HG03571 (cell line): ENCODE data around the gene LPIN2.
A peak's percentile ranks its signal among the peaks of the same experiment; 100 is the strongest.
"Not testable (repeated sequence)": the region's sequence is repeated elsewhere in the genome, so short reads cannot be mapped to it uniquely, and the experiment has no call there.

Experiments used
- ATAC-seq: cut with Tn5 transposase; IDR thresholded peaks from one replicate; pipeline ENCODE4 v1.9.1; 2021; ENCODE audit not compliant: unreplicated experiment

Gene LPIN2

DNA sequence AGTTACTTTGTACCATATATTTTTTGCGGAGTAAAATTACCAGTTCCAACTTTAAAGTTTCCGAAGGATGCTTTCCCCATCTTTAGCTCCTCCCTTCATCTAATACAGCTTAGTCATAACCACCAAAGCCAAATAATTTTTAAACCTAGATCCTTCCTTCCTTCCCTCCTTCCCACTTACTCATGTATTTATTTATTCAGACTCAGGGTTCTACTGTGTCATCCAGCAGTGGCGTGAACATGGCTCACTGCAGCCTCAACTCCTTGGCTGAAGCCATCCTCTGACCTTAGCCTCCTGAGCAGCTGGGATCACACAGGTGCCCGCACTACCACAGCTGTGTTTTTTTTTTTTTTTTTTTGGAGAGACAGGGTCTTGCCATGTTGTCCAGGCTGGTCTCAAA lies 4.4 kb downstream of the LPIN2 start:
- no peak for ATAC-seq

- no peak for ATAC-seq
Measured at GRCh38 chr18:3007491-3007890, 5.5 kb downstream of the LPIN2 start.

GRCh38 chr18:3005462-3005861 lies 7.5 kb downstream of the LPIN2 start:
- no peak for ATAC-seq

DNA sequence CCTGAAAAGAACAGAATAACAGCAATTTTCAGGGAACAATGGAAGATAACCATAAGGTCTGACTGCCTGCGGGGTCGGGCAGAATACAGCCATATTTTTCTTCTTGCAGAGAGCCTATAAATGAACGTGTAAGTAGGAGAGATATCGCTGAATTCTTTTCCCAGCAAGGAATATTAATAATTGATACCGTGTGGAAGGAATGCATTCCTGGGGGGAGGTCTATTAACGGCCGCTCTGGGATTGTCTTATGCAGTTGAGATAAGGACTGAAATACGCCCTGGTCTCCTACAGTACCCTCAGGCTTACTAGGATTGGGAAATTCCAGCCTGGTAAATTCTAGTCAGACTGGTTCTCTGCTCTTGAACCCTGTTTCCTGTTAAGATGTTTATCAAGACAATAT lies 9.2 kb downstream of the LPIN2 start:
- ATAC-seq = not testable (repeated sequence)

DNA sequence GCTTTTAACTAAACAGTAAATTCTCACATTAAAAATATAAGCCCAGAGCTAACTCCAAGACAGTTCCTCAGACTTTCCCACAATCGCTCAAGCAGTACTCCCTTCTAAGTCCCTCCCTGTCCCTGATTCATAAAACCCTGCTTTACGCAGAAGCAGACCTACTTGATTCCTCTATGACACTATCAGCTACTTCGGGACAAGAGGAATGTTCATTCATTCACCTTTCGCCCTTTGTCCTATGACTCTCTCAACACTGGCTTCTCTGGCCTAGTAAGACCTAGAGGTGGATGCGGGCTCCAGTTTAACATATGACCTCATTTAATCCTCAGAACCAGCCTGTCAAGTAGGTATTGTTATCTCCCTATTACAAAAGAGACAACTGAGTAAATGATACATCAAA lies 10.2 kb downstream of the LPIN2 start:
- ATAC-seq = no peak

DNA sequence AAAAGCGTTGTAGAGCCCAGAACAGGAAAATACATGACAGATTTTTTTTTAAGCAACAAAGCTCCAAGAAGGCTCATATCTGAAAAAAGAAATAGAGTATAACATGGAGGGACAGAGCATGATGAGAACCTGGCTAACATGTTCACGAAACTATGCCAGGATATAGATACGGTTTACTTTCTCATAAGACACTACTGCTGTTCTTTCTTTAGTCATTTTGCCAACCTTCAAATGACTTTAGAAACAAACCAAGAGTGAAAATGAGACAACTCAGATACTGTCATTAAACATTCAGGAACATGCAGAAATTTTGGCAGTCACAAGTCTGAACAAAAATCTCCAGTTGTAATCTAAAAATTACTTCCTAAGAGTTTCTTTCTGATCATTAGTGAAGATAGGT lies 14.3 kb downstream of the LPIN2 start:
- no peak for ATAC-seq

GRCh38 chr18:2997846-2998564 lies 14.9 kb downstream of the LPIN2 start:
- ATAC-seq = no peak

GRCh38 chr18:2997429-2997828 lies 15.5 kb downstream of the LPIN2 start:
- no peak for ATAC-seq

DNA sequence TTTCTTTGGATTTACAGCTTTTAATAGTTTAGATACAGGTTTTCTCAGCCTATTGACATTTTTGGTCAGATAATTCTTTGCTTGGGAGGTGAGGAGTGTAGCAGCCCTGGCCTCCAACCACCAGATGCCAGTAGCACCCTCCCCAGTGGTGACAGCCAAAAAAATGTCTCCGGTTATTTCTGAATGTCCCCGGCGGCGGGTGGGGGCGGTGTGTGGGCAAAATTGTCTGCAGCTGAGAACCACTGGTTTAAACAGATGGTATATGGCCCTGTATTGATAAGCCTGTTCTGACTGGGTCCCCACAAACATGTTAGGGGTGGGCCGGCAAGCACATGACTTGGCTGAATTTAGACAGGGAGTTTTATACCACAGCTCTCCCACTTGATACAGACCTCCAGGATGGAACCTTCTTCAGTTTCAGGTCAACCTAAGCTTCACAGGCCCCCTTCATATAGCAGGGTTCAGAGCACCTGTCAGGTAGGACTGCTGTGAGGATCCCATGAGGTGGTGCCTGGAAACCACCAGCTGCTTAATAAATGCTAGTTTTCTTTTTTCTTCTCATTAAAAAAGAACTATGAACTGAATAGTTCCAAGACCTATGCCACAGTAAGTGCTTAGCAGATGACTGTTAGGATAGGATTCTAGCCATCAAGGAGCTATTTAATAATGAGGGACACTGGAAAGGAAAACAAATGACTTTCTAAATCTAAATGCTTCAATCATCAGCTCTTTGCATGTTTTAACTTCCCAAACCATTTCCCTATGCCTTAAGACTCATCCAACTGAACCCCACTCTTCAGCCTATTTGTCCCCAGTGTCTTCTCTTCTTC lies 18.1 kb downstream of the LPIN2 start:
- peak; percentile 82 for ATAC-seq

GRCh38 chr18:2994020-2994589 lies 18.8 kb downstream of the LPIN2 start:
- no peak for ATAC-seq

GRCh38 chr18:2992995-2993877 lies 19.7 kb downstream of the LPIN2 start:
- no peak for ATAC-seq

DNA sequence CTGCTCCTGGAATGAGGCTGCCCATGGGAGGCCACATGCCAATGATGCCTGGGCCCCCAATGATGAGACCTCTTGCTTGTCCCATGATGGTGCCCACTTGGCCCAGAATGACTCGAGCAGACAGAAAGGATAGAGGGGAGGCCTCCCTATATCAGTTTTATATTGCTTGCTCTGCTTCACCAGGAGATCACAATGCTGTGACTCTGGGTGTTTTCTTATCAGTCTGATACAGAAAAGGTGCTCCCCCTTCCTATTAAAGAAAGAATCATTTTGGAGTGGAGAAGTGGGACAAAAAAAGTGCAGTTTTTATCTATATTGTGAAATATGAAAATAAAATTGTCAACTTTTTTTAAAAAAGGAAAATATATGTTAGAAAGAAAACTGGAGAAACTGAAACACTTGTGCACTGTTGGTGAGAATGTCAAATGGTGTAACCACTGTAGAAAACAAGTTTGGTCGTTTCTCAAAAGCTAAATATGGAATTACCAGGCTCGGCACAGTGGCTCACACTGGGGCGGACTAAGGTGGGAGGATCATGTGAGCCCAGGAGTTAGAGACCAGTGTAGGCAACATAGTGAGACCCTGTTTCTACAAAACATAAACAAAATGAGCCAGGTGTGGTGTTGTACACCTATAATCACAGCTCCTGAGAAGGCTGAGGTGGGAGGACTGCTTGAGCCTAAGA lies 21.8 kb downstream of the LPIN2 start:
- no peak for ATAC-seq

GRCh38 chr18:2987876-2988790 lies 24.8 kb downstream of the LPIN2 start:
- no peak for ATAC-seq

DNA sequence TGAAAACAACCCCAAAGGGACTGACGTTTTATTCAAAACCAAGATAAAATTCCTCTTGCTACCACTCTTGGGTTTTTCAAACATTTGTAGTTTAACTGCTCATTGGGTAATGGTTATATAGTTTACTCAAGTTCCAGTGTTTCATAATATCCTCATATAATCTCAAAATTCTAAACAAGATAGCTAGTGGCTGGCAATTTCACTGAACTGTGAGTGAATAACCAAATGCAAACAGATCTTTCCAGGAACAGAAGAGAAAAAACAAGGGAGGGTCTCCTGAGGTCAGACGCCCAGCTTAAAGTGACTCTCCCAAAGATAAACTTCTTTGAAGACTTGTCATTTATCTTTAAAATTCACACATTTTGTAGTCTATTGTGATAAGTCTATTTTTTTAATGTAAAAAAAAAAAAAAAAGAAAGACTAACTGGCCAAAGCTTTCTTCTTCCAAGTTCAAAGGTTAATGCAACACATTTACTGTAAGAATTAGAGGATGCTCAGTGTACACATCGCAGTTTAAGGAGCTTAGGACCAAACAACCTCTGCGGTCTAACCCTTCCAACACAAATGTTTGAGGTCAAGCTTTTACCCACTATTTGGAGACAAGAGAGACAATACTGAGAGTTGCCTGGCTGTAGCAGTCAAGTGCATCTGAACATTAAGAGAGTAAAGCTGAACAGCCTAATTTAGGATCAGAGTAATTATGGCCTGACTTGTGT lies 26.6 kb downstream of the LPIN2 start:
- no peak for ATAC-seq

- no peak for ATAC-seq
Measured at GRCh38 chr18:2985628-2986027, 27.3 kb downstream of the LPIN2 start.

DNA sequence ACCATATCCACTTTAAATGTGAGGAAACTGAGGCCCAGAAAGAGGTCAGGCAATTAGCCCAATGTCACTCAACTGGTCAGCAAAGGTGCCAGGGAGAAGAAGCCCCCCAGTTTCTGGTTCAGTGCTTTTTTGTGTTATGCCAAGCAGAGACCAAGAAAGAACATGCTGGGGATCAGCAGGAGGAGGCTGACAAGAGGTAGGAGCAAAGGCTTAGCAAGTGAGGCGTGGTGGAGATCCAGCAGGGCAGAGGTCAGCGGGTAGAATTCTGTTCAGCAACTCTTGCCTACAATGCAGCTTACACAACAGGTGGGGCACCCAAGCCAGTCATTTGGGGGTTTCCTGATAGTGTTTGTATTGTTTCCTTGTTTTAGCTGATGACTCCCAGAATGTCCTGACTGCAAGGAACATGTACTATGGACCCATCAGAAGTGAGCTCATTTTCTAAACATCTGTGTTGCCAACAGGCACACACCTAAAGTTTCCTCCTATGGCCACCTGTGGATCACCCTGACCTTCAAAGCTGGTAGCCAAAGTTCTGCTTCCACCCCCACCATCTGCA lies 28.2 kb downstream of the LPIN2 start:
- no peak for ATAC-seq

- ATAC-seq = no peak
Measured at GRCh38 chr18:2984091-2984490, 28.9 kb downstream of the LPIN2 start.

DNA sequence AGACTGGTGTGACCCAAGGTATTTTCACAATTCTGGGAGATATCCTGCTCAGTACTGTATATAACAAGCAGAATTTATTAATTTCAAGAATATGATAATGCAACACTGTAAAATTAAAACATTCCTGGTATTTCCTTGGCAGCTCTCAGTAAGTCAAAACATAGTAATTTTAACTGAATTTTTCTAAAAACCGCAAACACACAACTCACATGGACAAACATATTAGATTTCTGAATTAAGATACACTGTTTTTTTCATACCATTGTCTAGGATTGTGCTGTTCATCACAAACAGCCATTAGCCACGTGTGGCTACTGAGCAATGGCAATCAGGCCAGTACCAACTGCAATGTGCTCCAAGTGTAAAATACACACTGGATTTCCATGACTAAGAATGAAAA lies 29.6 kb downstream of the LPIN2 start:
- ATAC-seq = no peak
